HG02623 (cell line): ENCODE measurements around the gene DRICH1.
"Not testable (repeated sequence)": the region's sequence is repeated elsewhere in the genome, so short reads cannot be mapped to it uniquely, and the experiment has no call there.

Experiments
- ATAC-seq: cut with Tn5 transposase; IDR thresholded peaks from one replicate; pipeline ENCODE4 v1.9.1; 2021; ENCODE audit warnings: moderate library complexity; ENCODE audit not compliant: unreplicated experiment

The DRICH1 gene, protein sequence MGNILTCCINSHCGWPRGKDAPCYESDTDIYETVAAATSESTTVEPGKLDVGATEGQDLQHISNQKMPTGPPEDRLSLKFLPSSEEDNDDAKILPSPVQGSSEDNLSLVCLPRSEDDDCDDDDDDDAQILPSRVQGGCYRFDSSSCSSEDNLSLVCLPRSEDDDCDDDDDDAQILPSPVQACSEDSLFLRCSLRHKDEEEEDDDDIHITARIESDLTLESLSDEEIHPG

GRCh38 chr22:23632178-23632577, at the start of gene DRICH1:
Gene DRICH1 (minus strand): TSS chr22:23632321. CDS start chr22:23632023, 298 bp downstream.
- no peak for ATAC-seq

- no peak for ATAC-seq
Observed at GRCh38 chr22:23681026-23681809, 49.1 kb upstream of the DRICH1 start.

GRCh38 chr22:23678133-23678532, 46.0 kb upstream of the DRICH1 start:
- ATAC-seq = no peak

- no peak for ATAC-seq
Observed at GRCh38 chr22:23677701-23677995, 45.5 kb upstream of the DRICH1 start.

DNA sequence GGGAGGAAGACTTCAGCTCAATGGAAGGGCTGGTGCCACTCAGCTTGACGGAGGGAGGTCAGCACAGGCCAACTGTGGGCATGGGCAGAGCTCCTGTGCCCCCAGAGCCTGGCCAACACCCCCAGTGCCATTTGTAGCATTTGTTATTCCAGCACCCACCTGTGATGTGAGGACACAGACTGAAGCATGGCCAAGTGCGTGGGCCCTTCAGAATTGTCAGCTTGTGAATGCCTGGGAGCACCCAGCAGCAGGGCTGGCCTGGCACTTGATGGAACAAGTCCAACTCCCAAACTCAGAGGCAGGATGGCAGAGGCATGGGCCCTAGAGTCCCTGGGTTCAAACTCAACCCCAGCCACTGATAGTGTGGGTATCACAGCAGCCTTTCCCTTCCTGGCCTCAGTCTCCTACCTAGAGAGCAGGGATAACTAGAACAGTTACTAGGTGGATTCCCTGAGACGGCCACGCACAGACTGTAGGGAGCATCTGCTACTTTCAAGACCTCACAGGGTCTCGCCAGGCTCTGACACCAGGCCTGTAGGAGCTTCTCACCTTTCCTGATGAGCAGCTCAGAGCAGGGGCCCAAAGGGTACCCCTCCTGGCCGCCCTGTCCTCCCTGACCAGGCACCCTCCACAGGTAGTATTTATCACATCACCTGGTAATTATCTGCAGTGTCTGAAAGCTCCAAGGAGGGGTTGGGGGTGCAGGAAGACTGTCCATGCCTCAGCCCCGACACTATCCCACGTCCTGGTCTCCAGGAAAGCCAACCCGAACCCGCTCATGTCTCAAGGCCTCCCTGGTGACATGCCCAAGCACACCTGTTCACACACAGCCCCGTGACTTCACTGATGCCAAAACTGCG, 45.0 kb upstream of the DRICH1 start:
- not testable (repeated sequence) for ATAC-seq

GRCh38 chr22:23675502-23676415, 43.6 kb upstream of the DRICH1 start:
- ATAC-seq = no peak

GRCh38 chr22:23674886-23675501, 42.9 kb upstream of the DRICH1 start:
- not testable (repeated sequence) for ATAC-seq

GRCh38 chr22:23673826-23674690, 41.9 kb upstream of the DRICH1 start:
- no peak for ATAC-seq

- no peak for ATAC-seq
Observed at GRCh38 chr22:23673050-23673620, 41.0 kb upstream of the DRICH1 start.

GRCh38 chr22:23672307-23673049, 40.4 kb upstream of the DRICH1 start:
- not testable (repeated sequence) for ATAC-seq

DNA sequence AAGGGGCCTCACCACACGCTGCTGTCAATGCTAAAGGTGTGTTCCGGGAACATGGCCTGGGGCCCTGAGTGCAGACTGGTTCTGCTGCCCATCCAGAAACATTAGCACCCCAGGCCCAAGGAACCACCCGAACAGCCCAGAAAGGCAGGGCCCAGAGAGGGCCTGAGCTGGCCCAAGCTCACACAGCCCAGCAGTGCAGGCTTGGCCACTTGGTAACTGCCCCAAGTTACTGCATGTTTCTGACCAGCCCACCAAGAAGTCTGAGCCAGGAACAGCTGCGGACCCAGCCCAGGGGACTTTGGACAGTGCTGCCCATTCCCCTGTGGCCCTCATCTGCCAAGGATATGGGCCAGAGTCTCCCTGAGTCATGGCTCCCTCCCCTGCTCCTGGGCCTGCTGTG, 39.3 kb upstream of the DRICH1 start:
- ATAC-seq = not testable (repeated sequence)

- ATAC-seq = no peak
Observed at GRCh38 chr22:23670378-23671295, 38.5 kb upstream of the DRICH1 start.

- not testable (repeated sequence) for ATAC-seq
Observed at GRCh38 chr22:23660381-23660780, 28.3 kb upstream of the DRICH1 start.

- ATAC-seq = no peak
Observed at GRCh38 chr22:23657727-23658126, 25.6 kb upstream of the DRICH1 start.

DNA sequence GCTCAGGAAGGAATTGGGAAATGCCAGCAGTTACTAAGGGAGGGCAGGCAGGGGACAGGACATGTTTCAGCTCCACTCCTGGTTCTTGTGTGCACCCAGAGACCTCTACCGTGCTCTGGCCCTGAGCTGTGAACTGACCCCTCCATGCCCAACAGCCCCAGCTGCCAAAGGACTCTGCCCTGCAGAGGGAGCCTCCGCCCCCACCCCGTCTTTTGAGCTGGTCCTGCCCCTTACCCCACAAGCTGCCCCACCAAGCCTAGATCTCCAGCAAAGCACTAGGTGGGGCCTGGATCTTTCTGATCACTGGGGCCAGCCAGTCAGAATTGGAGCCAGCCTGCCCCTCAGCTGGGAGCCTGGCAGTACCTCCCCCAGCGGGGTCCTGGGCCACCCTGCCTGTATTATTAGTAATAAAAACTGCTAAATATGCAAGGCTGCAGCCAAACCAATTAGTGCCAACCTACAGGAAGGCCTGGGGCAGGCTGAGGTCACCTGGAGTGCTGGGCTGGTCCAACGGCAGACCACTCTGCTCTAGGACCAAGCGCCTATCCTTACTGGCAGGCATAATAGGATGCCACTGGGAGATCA, 23.9 kb upstream of the DRICH1 start:
- ATAC-seq = no peak

DNA sequence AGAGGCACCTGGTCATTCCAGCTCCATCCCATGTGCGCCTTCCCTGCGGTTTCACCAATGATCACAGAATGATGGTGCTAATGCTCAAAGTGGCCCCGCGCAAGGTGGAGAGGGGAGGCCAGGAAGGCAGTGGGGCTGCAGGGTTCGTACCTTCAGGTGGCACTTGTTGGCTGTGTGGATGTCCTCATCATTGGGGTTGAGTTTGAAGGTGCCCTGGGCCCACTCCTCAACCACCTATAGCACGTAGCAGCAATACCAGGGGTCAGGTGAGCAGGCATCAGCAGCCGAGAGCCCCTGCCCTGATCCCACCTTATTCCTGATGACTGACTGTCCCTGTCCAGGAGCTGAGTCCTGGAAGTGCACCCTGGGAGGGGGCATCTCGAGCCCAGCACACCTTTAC, 20.6 kb upstream of the DRICH1 start:
- ATAC-seq = no peak

GRCh38 chr22:23652286-23652685, 20.2 kb upstream of the DRICH1 start:
- ATAC-seq = no peak
